HG03280 (cell line): ENCODE measurements around the gene NGDN.

Experiments used
- ATAC-seq: cut with Tn5 transposase; IDR thresholded peaks from one replicate; pipeline ENCODE4 v1.9.1; 2021; ENCODE audit warnings: mild to moderate bottlenecking, moderate library complexity; ENCODE audit not compliant: unreplicated experiment

The NGDN gene

GRCh38 chr14:23468704-23469126 is 788 bp upstream of the NGDN start:
- ATAC-seq, result no peak

GRCh38 chr14:23469906-23470403 is 452 bp downstream of the NGDN start:
- ATAC-seq, result no peak

GRCh38 chr14:23470947-23471346 is 1.4 kb downstream of the NGDN start:
- no peak for ATAC-seq

- no peak for ATAC-seq
Observed at GRCh38 chr14:23478109-23478759, 8.7 kb downstream of the NGDN start.

GRCh38 chr14:23481362-23481970 is 12.0 kb downstream of the NGDN start:
- no peak for ATAC-seq

GRCh38 chr14:23481979-23482822 is 12.7 kb downstream of the NGDN start:
- no peak for ATAC-seq

GRCh38 chr14:23482823-23483148 is 13.3 kb downstream of the NGDN start:
- no peak for ATAC-seq

GRCh38 chr14:23483236-23483854 is 13.8 kb downstream of the NGDN start:
- no peak for ATAC-seq

GRCh38 chr14:23485326-23485725 is 15.8 kb downstream of the NGDN start:
- no peak for ATAC-seq

GRCh38 chr14:23486036-23486435 is 16.5 kb downstream of the NGDN start:
- no peak for ATAC-seq

GRCh38 chr14:23487216-23487615 is 17.7 kb downstream of the NGDN start:
- ATAC-seq, result no peak

- no peak for ATAC-seq
Observed at GRCh38 chr14:23492618-23493272, 23.2 kb downstream of the NGDN start.

GRCh38 chr14:23494223-23494622 is 24.7 kb downstream of the NGDN start:
- no peak for ATAC-seq

GRCh38 chr14:23512156-23512555 is 42.7 kb downstream of the NGDN start:
- ATAC-seq, result no peak

- no peak for ATAC-seq
Observed at GRCh38 chr14:23513005-23513817, 43.7 kb downstream of the NGDN start.

GRCh38 chr14:23513818-23514643 is 44.5 kb downstream of the NGDN start:
- no peak for ATAC-seq

GRCh38 chr14:23514644-23514957 is 45.1 kb downstream of the NGDN start:
- no peak for ATAC-seq

- ATAC-seq, result no peak
Observed at GRCh38 chr14:23517650-23518326, 48.3 kb downstream of the NGDN start.

- no peak for ATAC-seq
Observed at GRCh38 chr14:23518709-23519108, 49.2 kb downstream of the NGDN start.
